H1 (cell line): ENCODE data around the gene GLYR1. TPM values are rescaled to one million over a fixed set of nuclear protein-coding genes. Genes with fewer than 3 reads are reported as not detected.
"Not testable (repeated sequence)": the region's sequence is repeated elsewhere in the genome, so short reads cannot be mapped to it uniquely, and the experiment has no call there.

ENCODE experiments used
- CTCF ChIA-PET: fragments of 300-600 bp; sonication (Branson Sonifier 250); formaldehyde crosslinking; loops from one replicate; lab custom pipeline; 2021; ENCODE audit not compliant: partially characterized antibody; lab: Charles Lee
- POLR2A ChIA-PET: fragments of 300-600 bp; sonication (Branson Sonifier 250); formaldehyde crosslinking; loops from one replicate; lab custom pipeline; 2021; ENCODE audit warnings: inconsistent platforms; ENCODE audit not compliant: partially characterized antibody; lab: Charles Lee
- DNase-seq, 2 experiments: peaks; one replicate each; pipeline versions ENCODE4 v3.0.0 to v3.0.0-alpha.2; 2010 to 2022; ENCODE audit warnings: low spot score in 2 of 2, low read depth in 1 of 2, mixed read lengths in 1 of 2
- FAIRE-seq: peaks from 2 replicates; lab custom pipeline; 2011; peaks lifted over from hg19 to GRCh38; lab: Jason Lieb, UNC
- H2AFZ ChIP-seq: 2 replicates; pipeline ENCODE4 v1.8.1; 2012; ENCODE audit warnings: low read length, inconsistent platforms
- H2AK5ac ChIP-seq: 2 replicates; pipeline ENCODE4 v1.6.1; 2013; ENCODE audit warnings: low read depth, low read length
- H2BK120ac ChIP-seq: replicated peaks from 2 replicates; pipeline ENCODE3; 2013; ENCODE audit warnings: low read depth, low read length, inconsistent platforms
- H2BK12ac ChIP-seq: 2 replicates; pipeline ENCODE4 v1.6.1; 2013; ENCODE audit warnings: low read depth, low read length
- H2BK15ac ChIP-seq: 2 replicates; pipeline ENCODE4 v1.6.1; 2013; ENCODE audit warnings: low read length
- H2BK20ac ChIP-seq: 2 replicates; pipeline ENCODE4 v1.6.1; 2013; ENCODE audit warnings: low read length
- H2BK5ac ChIP-seq: 2 replicates; pipeline ENCODE4 v1.6.1; 2013; ENCODE audit warnings: low read depth, low read length
- H3K14ac ChIP-seq: 2 replicates; pipeline ENCODE4 v1.6.1; 2013; ENCODE audit warnings: inconsistent platforms; ENCODE audit not compliant: insufficient read length
- H3K18ac ChIP-seq: 2 replicates; pipeline ENCODE4 v1.6.1; 2013; ENCODE audit warnings: low read length; ENCODE audit errors: extremely low read depth
- H3K23ac ChIP-seq: 2 replicates; pipeline ENCODE4 v1.6.1; 2013; ENCODE audit warnings: inconsistent platforms; ENCODE audit not compliant: insufficient read length
- H3K23me2 ChIP-seq: 2 replicates; pipeline ENCODE4 v1.6.1; 2013; ENCODE audit warnings: low read depth, low read length
- H3K27ac ChIP-seq: 2 replicates; pipeline ENCODE4 v1.6.1; 2011; ENCODE audit warnings: low read depth, low read length, inconsistent platforms
- H3K27me3 ChIP-seq, 4 experiments: replicated peaks in 1 of 4; 1 replicate in 1 of 4; 2 replicates in 3 of 4; pipeline versions ENCODE4 v1.6.1 to v1.8.1; 2011 to 2013; ENCODE audit warnings: low read length in 3 of 4, mild to moderate bottlenecking in 3 of 4, inconsistent platforms in 2 of 4, mixed read lengths in 2 of 4, moderate library complexity in 1 of 4; ENCODE audit not compliant: control insufficient read depth in 3 of 4, insufficient read depth in 3 of 4; ENCODE audit errors: extremely low read depth in 1 of 4
- H3K36me3 ChIP-seq, 4 experiments: 2 replicates each; pipeline versions ENCODE4 v1.6.1 to v1.8.1; 2011 to 2013; ENCODE audit warnings: mild to moderate bottlenecking in 4 of 4, low read length in 3 of 4, moderate library complexity in 2 of 4, control low read depth in 1 of 4, inconsistent platforms in 1 of 4; ENCODE audit not compliant: insufficient read depth in 4 of 4, control insufficient read depth in 2 of 4
- H3K4ac ChIP-seq: replicated peaks from 2 replicates; pipeline ENCODE3; 2013; ENCODE audit warnings: low read length, low read depth, mixed read lengths, inconsistent platforms; ENCODE audit not compliant: insufficient read length
- H3K4me1 ChIP-seq, 4 experiments: replicated peaks in 1 of 4; 1 replicate in 1 of 4; 2 replicates in 3 of 4; pipeline versions ENCODE4 v1.6.1 to v1.8.1; 2011 to 2013; ENCODE audit warnings: low read length in 3 of 4, inconsistent platforms in 2 of 4, mixed read lengths in 1 of 4; ENCODE audit not compliant: insufficient read depth in 4 of 4, control insufficient read depth in 3 of 4
- H3K4me2 ChIP-seq, 2 experiments: 2 replicates each; pipeline versions ENCODE4 v1.6.1 to v1.8.1; 2011 to 2013; ENCODE audit warnings: low read depth in 2 of 2, low read length in 2 of 2, control low read depth in 1 of 2, inconsistent platforms in 1 of 2, mild to moderate bottlenecking in 1 of 2; ENCODE audit not compliant: insufficient read depth in 1 of 2
- H3K4me3 ChIP-seq, 4 experiments: fragments of 200-600, 300-600 bp in 1 of 4; sonication (generic), shearing (Covaris generic), sonication (Bioruptor Twin) in 1 of 4; 2 replicates each; pipeline versions ENCODE4 v1.5.1 to v1.8.1; 2011 to 2016; ENCODE audit warnings: low read length in 4 of 4, low read depth in 3 of 4, control low read depth in 2 of 4, inconsistent platforms in 2 of 4, mild to moderate bottlenecking in 2 of 4, mixed read lengths in 1 of 4, moderate library complexity in 1 of 4; ENCODE audit not compliant: insufficient read depth in 2 of 4; ENCODE audit errors: extremely low read depth in 1 of 4
- H3K56ac ChIP-seq: replicated peaks from 2 replicates; pipeline ENCODE3; 2013; ENCODE audit warnings: low read depth, mild to moderate bottlenecking, mixed read lengths, low read length, inconsistent platforms; ENCODE audit not compliant: insufficient read length
- H3K79me1 ChIP-seq: 2 replicates; pipeline ENCODE4 v1.6.1; 2013; ENCODE audit warnings: low read depth, low read length, control low read depth
- H3K79me2 ChIP-seq, 2 experiments: 2 replicates each; pipeline versions ENCODE4 v1.6.1 to v1.8.1; 2012 to 2013; ENCODE audit warnings: low read length in 2 of 2, mild to moderate bottlenecking in 2 of 2, inconsistent platforms in 1 of 2; ENCODE audit not compliant: insufficient read depth in 2 of 2, control insufficient read depth in 1 of 2
- H3K9ac ChIP-seq, 4 experiments: replicated peaks in 1 of 4; 1 replicate in 1 of 4; 2 replicates in 3 of 4; pipeline versions ENCODE4 v1.6.1 to v1.8.1; 2011 to 2013; ENCODE audit warnings: low read depth in 3 of 4, low read length in 3 of 4, control low read depth in 2 of 4, mild to moderate bottlenecking in 2 of 4, moderate library complexity in 2 of 4, inconsistent platforms in 1 of 4; ENCODE audit errors: extremely low read depth in 1 of 4
- H3K9me3 ChIP-seq, 2 experiments: 2 replicates each; pipeline versions ENCODE4 v1.6.1 to v1.8.1; 2012 to 2013; ENCODE audit warnings: mild to moderate bottlenecking in 2 of 2, moderate library complexity in 2 of 2, control low read depth in 1 of 2, inconsistent platforms in 1 of 2, low read depth in 1 of 2, low read length in 1 of 2, mixed read lengths in 1 of 2; ENCODE audit not compliant: insufficient read depth in 2 of 2
- H4K20me1 ChIP-seq, 2 experiments: replicated peaks in 1 of 2; 2 replicates each; pipeline versions ENCODE3 to v1.8.1; 2011 to 2013; ENCODE audit warnings: inconsistent platforms in 2 of 2, low read length in 2 of 2, mild to moderate bottlenecking in 1 of 2; ENCODE audit not compliant: insufficient read depth in 2 of 2, control insufficient read depth in 1 of 2
- H4K5ac ChIP-seq: 2 replicates; pipeline ENCODE4 v1.6.1; 2013; ENCODE audit warnings: low read length, low read depth, mixed read lengths, inconsistent platforms; ENCODE audit not compliant: insufficient read length
- H4K8ac ChIP-seq: 2 replicates; pipeline ENCODE4 v1.8.0; 2013; ENCODE audit warnings: mild to moderate bottlenecking, moderate library complexity, low read length, inconsistent platforms; ENCODE audit not compliant: insufficient read depth; ENCODE audit errors: extremely low read depth
- H4K91ac ChIP-seq: replicated peaks from 2 replicates; pipeline ENCODE3; 2013; ENCODE audit warnings: low read length, mixed read lengths, inconsistent platforms; ENCODE audit not compliant: insufficient read length
- ASH2L ChIP-seq: fragments of 200-600, 300-600 bp; sonication (generic); IDR thresholded peaks from one replicate; pipeline ENCODE4 v1.7.1; 2017; ENCODE audit warnings: low read length
- WGBS, 2 experiments: shearing (Covaris generic) in 1 of 2; methylation state at CpG; one replicate each; pipeline versions ENCODE4 v1.1.6 to v1.1.7; 2013 to 2015; ENCODE audit warnings: low lambda C conversion rate in 2 of 2, mixed read lengths in 2 of 2, inconsistent platforms in 1 of 2, low coverage in 1 of 2, missing lambda C conversion rate in 1 of 2; ENCODE audit not compliant: insufficient replicate concordance in 2 of 2, insufficient coverage in 1 of 2, insufficient read length in 1 of 2; ENCODE audit errors: extremely low coverage in 1 of 2, missing lambda C conversion rate in 1 of 2; 5-methylcytosine and 5-hydroxymethylcytosine counted together
- polyA plus RNA-seq, 7 experiments: library from polyadenylated mRNA; depleted of rRNA in 3 of 7; stranded (reverse) in 5 of 7; unstranded in 2 of 7; fragments of >200 nt in 5 of 7; fragments of 200-250 nt in 2 of 7; gene quantifications; 1 replicate in 5 of 7; 2 replicates in 1 of 7; 4 replicates in 1 of 7; pipeline versions ENCODE4 v1.2.1 to v1.2.3, GENCODE V29; 2011 to 2013; ENCODE audit warnings: missing spikeins in 2 of 7, mixed read lengths in 2 of 7
- total RNA-seq: library from RNA; stranded (reverse); fragmentation: NEBNext Ultra II Directional; extraction: Animal tissue kit (Norgen Biotek cat#: 25700); gene quantifications from 2 replicates; pipeline ENCODE4 v1.2.1, GENCODE V29; 2021

The GLYR1 gene
- total and polyA plus RNA-seq, 2 of the 8 experiments (the other 6 are each of a cell fraction or from before 2014, with no cell fraction given): 50.2 to 115 TPM

DNA sequence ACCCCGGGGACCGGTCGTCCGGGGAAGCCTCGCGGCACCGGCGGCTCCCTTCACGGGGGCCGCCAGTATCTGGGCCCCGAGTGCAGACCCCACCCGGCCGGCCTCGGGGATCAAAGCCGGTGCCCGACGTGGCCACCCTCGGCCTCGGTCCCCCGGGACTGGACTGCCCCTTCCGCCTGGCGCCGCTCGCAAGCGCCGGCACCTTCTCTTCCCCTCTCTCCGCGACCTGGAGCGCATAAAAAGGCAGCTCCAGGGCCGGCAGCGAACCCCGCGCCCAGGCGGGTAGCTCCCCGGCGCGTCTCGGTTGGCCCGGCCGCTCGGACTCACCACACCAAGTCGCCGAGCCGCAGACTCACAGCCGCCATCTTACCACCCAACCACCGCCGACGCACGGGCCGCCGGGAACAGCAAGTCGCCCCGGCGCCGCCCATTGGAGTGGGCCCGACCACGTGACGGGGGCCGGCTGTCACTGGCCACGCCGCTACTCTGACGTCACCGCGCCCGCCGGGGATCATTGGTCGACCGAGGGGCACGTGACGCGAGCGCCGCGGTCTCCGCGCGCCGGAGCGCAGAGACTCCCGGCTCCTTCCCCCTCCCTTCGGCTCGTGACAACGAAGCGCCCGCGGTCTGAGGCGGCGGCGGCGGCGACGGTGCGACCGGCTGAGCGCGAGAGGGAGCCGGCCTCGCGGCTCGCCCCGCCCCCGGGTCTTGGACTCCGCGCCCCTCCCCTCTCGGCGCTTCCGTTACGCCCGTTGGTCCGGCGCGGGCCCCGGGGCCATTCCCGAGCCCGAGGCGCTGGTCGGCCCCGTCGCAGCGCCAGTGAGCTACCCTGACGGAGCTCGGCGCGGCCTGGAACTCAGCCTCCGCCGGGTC, at the start of gene GLYR1, which contains the start of gene UBN1 (continued):
- TF ChIP-seq ASH2L: peak; percentile 73
- TF ChIP-seq, all 59 proteins: peak for 25

DNA sequence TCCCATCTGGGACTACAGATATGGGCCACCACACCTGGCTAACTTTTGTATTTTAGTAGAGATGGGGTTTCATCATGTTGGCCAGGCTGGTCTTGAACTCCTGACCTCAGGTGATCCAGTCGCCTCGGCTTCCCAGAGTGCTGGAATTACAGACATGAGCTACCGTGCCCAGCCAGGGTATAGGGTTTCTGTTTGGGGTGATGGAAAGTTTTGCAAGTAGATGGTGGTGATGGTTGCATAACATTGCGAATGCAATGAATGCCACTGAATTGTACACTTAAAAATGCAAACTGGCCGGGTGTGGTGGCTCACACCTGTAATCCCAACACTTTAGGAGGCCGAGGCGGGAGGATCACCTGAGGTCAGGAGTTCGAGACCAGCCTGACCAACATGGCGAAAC, 49.7 kb upstream of the GLYR1 start:
- H3K18ac ChIP-seq, FAIRE-seq, H3K9me3 ChIP-seq, H3K79me1 ChIP-seq, H3K4me3 ChIP-seq, H3K4me2 ChIP-seq, H2BK20ac ChIP-seq, H3K4me1 ChIP-seq, H3K79me2 ChIP-seq, H2BK120ac ChIP-seq, H3K23me2 ChIP-seq, H4K20me1 ChIP-seq, H2BK12ac ChIP-seq, H4K5ac ChIP-seq, H4K8ac ChIP-seq, H3K9ac ChIP-seq, H2AFZ ChIP-seq, H4K91ac ChIP-seq, H3K4ac ChIP-seq, H3K27me3 ChIP-seq, H2BK5ac ChIP-seq, H2BK15ac ChIP-seq, H2AK5ac ChIP-seq, H3K56ac ChIP-seq, H3K14ac ChIP-seq, DNase-seq, H3K27ac ChIP-seq, H3K23ac ChIP-seq: not testable (repeated sequence)
- H3K36me3 ChIP-seq: peaks cover 0 to 23% (median 16%) of the 10 kb centered on the region in 4 experiments; a peak in 6 of 8 replicates
- WGBS, 2 experiments: 94% methylated on average over 9 of the region's 9 CpGs; no CpG with 5 or more reads in 1 of the 2 experiments
- CTCF ChIA-PET: interaction anchor here (0.9 to 4.0 kb wide), 4 partner anchors 40 to 214 kb away, joined by 3 to 23 read pairs (median 3); partner anchors contain the start of genes ANKS3, DNAAF8 and PPL
- POLR2A ChIA-PET: interaction anchor here (2.8 to 3.7 kb wide), 2 partner anchors 12 to 39 kb away, joined by 9 to 15 read pairs; no protein-coding TSS in a partner anchor
